Effector CD4-positive, alpha-beta T cell (primary cell): Measurements from ENCODE around the gene DGCR2.

Experiments used
- DNase-seq: peaks from one replicate; pipeline ENCODE4 v3.0.0-alpha.2; 2020

Gene DGCR2

DNA sequence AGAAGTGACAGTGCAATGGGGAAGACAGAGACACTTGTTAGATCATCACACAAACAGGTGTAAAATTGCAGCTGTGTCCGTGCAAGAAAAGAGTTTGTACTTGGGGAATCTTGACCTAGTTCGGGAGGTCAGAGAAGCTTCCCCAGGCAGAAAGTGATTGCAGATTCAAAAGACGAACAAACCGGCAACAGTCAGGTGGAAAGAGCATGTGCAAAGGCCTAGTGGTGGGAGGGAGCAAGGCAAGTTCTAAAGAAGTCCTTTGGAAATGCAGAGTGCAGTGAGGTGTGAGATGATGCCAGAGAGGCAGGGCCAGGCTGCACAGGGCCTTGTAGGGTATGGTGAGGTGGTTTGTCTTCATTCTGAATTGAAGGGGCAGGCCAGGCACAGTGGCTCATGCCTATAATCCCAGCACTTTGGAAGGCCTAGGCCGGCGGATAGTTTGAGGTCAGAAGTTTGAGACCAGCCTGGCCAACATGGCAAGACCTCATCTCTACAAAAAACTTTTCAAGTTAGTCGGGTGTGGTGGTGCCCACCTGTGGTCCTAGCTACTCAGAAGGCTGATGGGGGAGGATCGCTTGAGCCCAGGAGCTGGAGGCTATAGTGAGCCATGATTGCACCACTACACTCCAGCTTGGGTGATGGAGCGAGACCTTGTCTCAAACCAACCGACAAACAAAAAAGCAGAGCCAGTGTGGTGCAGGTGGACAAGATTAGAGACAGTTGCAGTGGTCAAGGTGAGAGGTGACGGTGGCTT lies 24.2 kb upstream of the DGCR2 start:
- no peak for DNase-seq

GRCh38 chr22:19143967-19144400 lies 21.8 kb upstream of the DGCR2 start:
- DNase-seq, result no peak

- no peak for DNase-seq
These were observed 21.0 kb upstream of the DGCR2 start for GRCh38 chr22:19143212-19143611.

- DNase-seq, result no peak
These were observed 20.2 kb upstream of the DGCR2 start for GRCh38 chr22:19142394-19142793.

DNA sequence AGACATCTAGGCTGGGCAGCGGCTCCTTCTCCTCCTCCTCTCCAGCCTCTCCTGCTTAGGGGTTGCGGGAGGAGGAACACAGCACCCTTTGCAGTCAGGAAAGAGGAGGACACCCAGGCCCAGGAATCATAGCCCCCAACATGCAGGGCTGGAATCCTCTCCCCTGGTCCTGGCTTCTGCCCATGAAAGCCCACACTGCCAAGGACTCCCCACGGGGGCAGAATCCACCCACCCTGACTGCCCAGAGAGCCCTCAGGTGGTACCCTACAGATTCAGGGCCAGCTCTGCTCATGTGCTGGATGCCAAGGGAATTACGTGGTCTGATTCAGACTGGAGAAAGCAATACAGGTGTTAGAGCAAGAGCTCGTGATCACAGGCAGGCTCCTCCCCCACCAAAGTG lies 17.8 kb upstream of the DGCR2 start:
- no peak for DNase-seq

DNA sequence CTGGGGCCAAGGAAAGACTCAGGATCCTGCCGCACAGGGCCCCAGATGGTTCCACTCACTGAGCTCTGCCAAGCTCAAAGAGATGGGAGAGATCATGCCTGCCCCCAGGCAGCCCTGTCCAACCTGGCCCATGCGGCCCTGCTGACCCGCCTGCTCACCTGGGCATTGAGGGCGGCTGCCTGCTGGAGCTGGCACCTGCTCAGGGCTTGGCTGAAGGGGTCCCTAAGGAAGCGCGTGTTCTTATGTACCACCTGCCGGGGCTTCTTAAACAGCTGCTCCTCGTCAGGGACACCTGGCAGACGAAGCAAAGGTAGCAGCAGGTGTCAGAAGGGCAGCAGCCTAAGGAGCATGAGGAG lies 16.8 kb upstream of the DGCR2 start:
- DNase-seq, result no peak

DNA sequence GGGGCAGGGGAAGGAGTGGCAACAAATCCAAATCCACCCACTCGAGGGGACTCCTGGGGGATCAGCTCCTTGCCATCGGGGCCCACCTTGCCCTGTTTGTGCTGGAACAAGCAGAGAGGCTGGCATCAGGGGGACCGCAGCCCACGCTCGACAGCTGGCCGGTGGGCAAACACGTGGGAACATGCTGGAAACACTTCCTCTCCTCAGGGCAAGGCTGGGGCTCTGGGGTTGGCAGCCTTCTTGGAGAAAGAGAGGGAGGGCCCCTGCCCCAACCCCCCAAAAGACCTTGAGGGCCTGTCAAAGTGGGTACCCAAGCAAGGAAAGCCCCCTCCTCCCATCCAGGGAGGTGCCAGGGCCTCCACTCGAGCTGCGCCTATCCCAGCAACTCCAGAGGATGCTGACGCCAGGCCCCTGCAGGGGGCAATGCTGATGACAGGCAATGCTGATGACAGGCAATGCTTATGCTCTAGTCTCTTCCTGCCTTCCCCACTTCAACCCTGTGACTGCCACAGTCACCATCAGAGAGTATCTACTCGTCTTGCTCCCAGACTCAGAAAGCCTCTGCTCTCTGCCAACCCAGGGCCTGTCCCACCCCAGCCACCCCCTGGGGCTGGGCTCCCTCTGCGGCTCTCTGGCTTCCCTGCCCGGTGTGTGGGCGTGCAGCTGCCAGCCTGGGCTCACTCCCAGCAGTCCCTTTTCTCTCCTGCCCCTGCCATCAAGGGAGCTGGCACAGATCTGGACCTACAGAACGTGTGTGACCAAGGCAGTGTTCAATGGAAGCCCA lies 16.2 kb upstream of the DGCR2 start:
- DNase-seq, result no peak

DNA sequence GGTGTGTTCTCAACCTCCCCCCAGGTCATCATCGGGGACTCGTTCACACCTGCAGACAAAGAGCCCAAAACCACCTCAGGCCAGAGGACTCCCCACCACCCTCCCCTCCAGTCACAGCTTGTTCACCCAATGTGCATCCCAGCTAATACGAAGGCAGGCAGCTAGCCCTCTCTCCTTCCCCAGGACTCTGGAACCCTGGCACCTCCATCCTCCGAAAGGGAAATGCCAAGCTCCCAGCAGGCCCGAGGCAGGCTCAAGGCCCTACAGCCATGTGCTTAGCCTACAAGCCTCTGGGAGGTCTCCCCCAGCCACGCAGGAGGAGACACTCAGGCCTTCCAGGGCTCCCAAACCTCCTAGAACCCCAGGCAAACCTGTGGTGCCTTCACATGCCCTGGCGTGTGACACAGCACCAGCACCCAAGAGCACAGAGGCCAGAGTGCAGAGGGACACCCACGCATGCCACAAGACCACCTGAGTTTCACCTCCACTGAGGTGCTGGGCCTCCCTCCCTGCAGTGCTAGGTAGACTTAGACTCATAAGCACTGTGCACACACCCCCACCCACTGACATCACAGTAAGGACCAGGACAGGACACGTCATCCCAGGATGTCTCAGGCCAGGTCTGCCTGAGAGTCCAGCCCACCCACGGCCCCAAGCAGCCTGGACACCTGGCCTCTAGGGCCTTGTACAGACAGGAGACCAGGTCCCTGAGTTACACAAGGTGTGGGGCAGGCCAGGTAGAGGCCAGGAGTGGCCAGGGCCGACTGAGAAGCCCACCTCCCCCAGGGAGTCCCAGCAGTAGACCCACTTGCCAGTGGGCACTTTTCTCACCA lies 15.4 kb upstream of the DGCR2 start:
- no peak for DNase-seq

GRCh38 chr22:19136915-19137314 lies 14.7 kb upstream of the DGCR2 start:
- DNase-seq, result no peak

DNA sequence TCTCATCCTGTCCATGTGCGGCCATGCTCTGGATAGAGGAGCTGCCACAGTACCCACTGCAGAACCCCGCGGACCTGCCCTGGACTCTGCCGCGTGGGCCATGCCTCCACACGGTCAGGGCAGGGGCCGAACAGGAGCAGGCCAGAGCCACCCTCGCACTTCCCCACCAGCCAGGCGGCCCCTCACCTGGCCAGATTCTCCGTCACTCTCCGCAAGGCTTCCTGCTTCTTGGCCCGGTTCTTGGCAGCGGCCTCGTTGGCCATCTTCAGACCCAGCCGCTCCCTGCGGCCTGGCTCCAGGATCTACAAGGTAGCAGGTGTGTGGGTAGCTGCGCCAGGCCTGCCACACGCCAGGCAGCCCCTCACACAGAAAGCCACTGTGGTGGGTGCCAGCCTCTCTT lies 12.7 kb upstream of the DGCR2 start:
- no peak for DNase-seq

GRCh38 chr22:19134176-19134831 lies 12.1 kb upstream of the DGCR2 start:
- DNase-seq, result no peak

DNA sequence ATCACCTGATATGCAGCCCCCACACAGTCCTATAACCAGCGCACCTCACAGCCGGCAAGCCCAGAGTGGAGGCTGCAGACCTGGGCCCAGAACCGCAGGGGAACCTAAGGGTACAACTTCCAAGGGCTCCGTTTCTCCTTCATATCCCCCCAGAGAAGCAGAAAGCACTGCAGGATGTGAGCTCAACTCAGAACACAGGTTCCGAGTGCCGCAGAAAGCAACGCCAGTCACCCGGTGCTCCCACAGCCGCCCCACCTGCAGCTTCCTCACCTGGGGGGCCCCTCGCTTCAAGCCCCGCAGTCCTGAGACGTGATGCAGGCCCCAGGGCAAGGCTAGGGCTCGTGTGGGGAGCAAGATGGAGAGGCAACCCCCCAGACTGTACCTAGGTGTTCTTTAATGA lies 11.3 kb upstream of the DGCR2 start:
- DNase-seq, result no peak

DNA sequence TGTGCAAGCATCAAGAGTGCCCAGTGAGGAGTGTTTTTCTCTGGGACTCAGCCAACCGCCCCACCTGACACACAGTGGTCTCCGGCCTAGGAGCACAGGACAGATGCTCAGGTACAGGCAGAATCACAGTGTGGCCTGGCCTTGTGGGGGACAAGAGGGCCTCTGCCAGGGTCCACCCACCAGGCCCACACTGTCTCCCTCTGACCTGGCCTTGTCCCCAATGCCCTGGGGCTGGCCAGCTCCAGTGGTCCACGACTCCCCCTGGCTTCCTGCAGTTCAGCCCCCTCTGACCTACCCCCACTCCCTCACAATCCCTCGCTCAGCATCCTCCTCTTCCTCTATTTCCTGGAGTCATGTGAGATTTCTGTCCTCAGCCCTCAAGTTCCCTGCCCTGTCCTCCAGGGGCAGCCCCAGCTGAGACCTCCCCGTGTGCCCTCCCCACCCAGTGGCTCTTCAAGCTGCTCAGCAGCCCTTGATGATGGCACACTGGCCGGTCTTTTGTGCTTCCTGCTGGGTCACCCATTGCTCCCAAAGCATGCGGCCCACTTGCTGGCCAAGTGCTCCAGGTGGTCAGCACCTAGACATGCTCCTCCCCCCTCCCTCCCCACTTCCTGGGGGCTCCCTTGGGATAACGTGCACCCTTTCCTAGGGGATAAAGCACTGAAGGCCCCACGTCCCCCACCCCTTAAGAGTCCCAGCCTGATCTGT lies 10.6 kb upstream of the DGCR2 start:
- DNase-seq, result no peak

DNA sequence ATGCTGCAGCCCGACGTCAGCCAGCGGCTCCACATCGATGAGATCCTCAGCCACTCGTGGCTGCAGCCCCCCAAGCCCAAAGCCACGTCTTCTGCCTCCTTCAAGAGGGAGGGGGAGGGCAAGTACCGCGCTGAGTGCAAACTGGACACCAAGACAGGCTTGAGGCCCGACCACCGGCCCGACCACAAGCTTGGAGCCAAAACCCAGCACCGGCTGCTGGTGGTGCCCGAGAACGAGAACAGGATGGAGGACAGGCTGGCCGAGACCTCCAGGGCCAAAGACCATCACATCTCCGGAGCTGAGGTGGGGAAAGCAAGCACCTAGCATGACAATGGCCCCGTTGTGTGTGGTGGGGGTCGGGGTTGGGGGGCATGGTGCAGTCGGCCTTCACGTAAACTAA lies 9.9 kb upstream of the DGCR2 start:
- DNase-seq, result no peak

DNA sequence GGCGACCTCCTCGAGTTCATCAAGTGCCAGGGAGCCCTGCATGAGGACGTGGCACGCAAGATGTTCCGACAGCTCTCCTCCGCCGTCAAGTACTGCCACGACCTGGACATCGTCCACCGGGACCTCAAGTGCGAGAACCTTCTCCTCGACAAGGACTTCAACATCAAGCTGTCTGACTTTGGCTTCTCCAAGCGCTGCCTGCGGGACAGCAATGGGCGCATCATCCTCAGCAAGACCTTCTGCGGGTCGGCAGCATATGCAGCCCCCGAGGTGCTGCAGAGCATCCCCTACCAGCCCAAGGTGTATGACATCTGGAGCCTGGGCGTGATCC lies 9.4 kb upstream of the DGCR2 start:
- DNase-seq, result no peak

DNA sequence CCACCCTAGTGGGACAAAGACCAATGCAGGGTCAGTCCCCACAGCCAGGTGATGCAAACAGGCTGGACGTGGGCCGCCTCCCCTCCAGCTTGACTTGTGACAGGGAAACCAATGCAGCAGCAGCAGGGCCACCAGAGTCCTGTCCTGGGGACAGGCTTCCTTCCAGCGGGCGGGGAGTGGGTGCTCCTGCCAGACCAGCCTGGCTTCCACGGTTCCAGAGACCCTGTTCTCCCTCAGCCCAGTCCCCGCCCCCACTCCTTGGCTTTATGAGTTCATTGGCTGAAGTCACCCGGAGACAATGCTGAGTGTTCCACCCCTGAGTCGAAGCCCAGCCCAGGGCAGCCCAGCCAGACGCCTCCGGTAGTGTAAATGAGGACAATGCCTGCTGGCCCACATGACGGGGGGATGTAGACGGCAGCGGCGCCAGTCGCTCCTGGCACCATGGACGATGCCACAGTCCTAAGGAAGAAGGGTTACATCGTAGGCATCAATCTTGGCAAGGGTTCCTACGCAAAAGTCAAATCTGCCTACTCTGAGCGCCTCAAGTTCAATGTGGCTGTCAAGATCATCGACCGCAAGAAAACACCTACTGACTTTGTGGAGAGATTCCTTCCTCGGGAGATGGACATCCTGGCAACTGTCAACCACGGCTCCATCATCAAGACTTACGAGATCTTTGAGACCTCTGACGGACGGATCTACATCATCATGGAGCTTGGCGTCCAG lies 8.9 kb upstream of the DGCR2 start, which contains the start of gene TSSK2:
Gene TSSK2 (plus strand): TSS at position 350 of the 726 bp plus-strand sequence. CDS start 92 bp downstream, at position 442.
- DNase-seq, result no peak

- DNase-seq, result no peak
These were observed 7.7 kb upstream of the DGCR2 start for GRCh38 chr22:19129871-19130270.

DNA sequence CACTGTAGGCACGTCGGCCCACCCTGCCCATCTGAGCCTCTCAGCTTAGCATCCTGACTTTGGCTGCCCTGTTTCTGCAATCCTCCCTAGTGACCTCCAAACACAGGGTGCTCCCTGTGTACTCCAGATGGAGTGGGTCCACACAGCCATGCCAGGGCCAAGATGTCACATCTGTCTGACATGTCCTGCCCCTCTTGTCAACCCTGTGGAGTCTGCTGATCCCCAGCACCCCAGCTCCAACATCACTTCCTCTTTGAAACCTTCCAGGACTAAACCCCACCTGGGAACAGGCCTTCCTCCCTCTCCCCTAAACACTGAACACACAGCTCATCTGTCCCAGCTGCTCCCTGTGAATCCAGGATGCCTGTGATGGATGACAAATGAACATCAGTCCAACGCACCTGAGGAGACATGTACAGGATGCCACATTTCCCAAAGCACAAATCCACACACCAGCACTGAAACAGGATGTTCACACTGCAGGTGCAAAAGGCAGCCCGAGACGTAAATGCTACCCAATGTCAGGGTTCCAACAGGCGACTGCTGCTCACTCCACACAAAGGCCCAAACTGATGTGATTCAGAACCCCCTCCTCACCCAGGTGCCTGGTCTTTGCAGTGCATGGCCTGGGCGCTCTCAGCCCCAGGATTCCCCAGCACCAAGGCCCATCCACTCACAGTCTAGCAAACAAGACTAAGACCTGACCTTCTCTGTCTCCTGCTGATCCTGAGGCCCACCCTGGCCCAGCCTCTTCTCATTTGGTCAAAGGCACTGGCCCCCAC lies 6.9 kb upstream of the DGCR2 start:
- no peak for DNase-seq

DNA sequence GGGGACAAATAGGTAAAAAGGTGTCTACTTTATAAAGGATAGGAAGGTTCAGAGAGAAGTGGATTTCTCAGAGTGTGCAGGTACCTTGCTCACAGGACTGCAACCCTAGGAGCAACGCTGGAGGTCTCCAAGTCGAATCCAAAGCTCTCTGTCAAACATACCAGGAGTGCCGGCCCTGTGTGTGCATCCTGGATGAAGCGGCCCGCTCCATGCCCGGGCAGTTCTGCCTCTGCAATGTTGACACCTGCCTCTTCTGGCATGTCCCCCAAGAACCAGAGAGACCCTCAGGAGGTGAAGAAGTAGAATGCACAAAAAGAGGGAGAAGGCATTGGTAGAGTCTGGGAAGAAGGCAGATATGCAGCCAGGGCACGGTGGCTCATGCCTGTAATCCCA lies 5.8 kb upstream of the DGCR2 start:
- no peak for DNase-seq

- no peak for DNase-seq
These were observed 5.3 kb upstream of the DGCR2 start for GRCh38 chr22:19127329-19128008.
